ENCODE data around the gene PANK4. TPM values are rescaled to one million over a fixed set of nuclear protein-coding genes. Genes with fewer than 3 reads are reported as not detected.

Gene PANK4
- total and polyA plus RNA-seq, 10 of the 15 experiments (the other 5 are each of a cell fraction or from before 2014, with no cell fraction given), result 0.35 to 38.0 (median 18.6) TPM

DNA sequence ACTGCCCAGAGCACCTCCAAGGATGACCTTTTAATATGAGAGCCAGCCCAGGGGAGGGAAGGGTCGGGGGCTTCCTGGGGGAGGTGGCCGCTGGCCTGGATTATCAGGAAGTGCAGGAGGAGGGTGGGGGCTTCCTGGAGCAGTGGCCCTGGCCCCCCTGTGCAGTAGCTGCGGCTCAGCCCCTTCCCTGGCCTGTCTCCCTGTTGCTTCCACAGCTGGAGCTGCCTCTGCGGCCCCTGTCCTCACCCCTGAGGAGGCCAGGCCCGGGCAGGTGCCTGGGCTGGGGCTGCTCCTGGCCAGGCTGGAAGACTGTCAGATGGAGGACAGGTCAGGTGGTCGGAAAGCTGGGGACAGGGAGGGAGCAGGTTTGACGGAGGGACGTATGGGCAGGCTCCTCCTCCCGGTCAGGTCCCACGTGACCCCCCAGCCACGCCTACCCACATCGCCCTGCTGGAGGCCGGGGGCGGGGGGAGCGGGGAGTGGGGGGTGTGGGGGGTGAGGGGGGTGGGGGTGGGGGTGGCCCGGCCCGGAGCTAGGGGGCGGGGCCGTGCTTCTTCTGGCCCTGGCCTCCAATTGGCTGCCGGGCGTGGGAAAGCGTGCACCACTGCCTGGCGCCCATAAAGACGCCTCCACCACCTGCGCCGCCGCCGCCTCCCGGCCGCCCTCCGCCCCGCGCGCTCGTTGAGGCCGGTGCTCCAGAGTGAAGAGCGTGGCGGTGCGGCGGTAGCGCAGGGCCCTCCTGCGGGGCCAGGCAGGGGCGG is 19.5 kb upstream of the PANK4 start (continued):
- TF ChIP-seq, protein P1, sequence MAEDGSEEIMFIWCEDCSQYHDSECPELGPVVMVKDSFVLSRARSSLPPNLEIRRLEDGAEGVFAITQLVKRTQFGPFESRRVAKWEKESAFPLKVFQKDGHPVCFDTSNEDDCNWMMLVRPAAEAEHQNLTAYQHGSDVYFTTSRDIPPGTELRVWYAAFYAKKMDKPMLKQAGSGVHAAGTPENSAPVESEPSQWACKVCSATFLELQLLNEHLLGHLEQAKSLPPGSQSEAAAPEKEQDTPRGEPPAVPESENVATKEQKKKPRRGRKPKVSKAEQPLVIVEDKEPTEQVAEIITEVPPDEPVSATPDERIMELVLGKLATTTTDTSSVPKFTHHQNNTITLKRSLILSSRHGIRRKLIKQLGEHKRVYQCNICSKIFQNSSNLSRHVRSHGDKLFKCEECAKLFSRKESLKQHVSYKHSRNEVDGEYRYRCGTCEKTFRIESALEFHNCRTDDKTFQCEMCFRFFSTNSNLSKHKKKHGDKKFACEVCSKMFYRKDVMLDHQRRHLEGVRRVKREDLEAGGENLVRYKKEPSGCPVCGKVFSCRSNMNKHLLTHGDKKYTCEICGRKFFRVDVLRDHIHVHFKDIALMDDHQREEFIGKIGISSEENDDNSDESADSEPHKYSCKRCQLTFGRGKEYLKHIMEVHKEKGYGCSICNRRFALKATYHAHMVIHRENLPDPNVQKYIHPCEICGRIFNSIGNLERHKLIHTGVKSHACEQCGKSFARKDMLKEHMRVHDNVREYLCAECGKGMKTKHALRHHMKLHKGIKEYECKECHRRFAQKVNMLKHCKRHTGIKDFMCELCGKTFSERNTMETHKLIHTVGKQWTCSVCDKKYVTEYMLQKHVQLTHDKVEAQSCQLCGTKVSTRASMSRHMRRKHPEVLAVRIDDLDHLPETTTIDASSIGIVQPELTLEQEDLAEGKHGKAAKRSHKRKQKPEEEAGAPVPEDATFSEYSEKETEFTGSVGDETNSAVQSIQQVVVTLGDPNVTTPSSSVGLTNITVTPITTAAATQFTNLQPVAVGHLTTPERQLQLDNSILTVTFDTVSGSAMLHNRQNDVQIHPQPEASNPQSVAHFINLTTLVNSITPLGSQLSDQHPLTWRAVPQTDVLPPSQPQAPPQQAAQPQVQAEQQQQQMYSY (CRISPR knock-in tag; IDR thresholded peaks at IDR 0.05), result no peak
- no peak for TF ChIP-seq HDAC2 (IDR thresholded peaks at IDR 0.05)
- TF ChIP-seq SMAD5 (IDR thresholded peaks at IDR 0.05; ENCODE audit: low read depth), result peak; percentile 53; the same call in 1 of the 2 replicates
- peak; percentile 54; the same call in 1 of the 2 replicates for TF ChIP-seq TCF12 (IDR thresholded peaks at IDR 0.05; ENCODE audit: low read depth, low read length)
- TF ChIP-seq CEBPB (IDR thresholded peaks at IDR 0.05; ENCODE audit: borderline replicate concordance in 1 of 2, low read depth in 2 of 2, low read length in 2 of 2), result no peak
- no peak for TF ChIP-seq MTA3 (IDR thresholded peaks at IDR 0.05; ENCODE audit: borderline replicate concordance, low read length)
- TF ChIP-seq HDGF (IDR thresholded peaks at IDR 0.05), result peak; percentile 81; the same call in 1 of the 2 replicates
- TF ChIP-seq NFYB (IDR thresholded peaks at IDR 0.05; ENCODE audit: insufficient read depth, low read depth, low read length), result peak; percentile 78
- TF ChIP-seq CHD2 (IDR thresholded peaks at IDR 0.05; ENCODE audit: borderline replicate concordance, low read depth, low read length), result no peak
- peak; percentile 96 for TF ChIP-seq POLR2A (IDR thresholded peaks at IDR 0.05; ENCODE audit: low read depth, low read length)
- TF ChIP-seq POLR2AphosphoS2 (IDR thresholded peaks at IDR 0.05; ENCODE audit: low read depth, low read length), result peak; percentile 82; the same call in 1 of the 2 replicates
- TF ChIP-seq, protein P2, sequence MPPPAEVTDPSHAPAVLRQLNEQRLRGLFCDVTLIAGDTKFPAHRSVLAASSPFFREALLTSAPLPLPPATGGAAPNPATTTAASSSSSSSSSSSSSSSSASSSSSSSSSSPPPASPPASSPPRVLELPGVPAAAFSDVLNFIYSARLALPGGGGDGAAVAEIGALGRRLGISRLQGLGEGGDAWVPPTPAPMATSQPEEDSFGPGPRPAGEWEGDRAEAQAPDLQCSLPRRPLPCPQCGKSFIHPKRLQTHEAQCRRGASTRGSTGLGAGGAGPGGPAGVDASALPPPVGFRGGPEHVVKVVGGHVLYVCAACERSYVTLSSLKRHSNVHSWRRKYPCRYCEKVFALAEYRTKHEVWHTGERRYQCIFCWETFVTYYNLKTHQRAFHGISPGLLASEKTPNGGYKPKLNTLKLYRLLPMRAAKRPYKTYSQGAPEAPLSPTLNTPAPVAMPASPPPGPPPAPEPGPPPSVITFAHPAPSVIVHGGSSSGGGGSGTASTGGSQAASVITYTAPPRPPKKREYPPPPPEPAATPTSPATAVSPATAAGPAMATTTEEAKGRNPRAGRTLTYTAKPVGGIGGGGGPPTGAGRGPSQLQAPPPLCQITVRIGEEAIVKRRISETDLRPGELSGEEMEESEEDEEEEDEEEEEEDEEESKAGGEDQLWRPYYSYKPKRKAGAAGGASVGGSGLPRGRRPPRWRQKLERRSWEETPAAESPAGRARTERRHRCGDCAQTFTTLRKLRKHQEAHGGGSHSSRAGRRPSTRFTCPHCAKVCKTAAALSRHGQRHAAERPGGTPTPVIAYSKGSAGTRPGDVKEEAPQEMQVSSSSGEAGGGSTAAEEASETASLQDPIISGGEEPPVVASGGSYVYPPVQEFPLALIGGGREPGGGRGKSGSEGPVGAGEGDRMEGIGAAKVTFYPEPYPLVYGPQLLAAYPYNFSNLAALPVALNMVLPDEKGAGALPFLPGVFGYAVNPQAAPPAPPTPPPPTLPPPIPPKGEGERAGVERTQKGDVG (CRISPR knock-in tag; IDR thresholded peaks at IDR 0.05), result no peak
- no peak for TF ChIP-seq RFX5 (IDR thresholded peaks at IDR 0.05; ENCODE audit: low read depth, low read length)
- TF ChIP-seq, protein P3, sequence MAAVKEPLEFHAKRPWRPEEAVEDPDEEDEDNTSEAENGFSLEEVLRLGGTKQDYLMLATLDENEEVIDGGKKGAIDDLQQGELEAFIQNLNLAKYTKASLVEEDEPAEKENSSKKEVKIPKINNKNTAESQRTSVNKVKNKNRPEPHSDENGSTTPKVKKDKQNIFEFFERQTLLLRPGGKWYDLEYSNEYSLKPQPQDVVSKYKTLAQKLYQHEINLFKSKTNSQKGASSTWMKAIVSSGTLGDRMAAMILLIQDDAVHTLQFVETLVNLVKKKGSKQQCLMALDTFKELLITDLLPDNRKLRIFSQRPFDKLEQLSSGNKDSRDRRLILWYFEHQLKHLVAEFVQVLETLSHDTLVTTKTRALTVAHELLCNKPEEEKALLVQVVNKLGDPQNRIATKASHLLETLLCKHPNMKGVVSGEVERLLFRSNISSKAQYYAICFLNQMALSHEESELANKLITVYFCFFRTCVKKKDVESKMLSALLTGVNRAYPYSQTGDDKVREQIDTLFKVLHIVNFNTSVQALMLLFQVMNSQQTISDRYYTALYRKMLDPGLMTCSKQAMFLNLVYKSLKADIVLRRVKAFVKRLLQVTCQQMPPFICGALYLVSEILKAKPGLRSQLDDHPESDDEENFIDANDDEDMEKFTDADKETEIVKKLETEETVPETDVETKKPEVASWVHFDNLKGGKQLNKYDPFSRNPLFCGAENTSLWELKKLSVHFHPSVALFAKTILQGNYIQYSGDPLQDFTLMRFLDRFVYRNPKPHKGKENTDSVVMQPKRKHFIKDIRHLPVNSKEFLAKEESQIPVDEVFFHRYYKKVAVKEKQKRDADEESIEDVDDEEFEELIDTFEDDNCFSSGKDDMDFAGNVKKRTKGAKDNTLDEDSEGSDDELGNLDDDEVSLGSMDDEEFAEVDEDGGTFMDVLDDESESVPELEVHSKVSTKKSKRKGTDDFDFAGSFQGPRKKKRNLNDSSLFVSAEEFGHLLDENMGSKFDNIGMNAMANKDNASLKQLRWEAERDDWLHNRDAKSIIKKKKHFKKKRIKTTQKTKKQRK (IDR thresholded peaks at IDR 0.05; ENCODE audit: low read depth, low read length), result no peak
- TF ChIP-seq ZNF274 (IDR thresholded peaks at IDR 0.05; ENCODE audit: insufficient read depth, insufficient read length), result no peak
- peak; percentile 7; the same call in 1 of the 2 replicates for TF ChIP-seq HCFC1 (IDR thresholded peaks at IDR 0.05; ENCODE audit: low read length)
- TF ChIP-seq YY1 (IDR thresholded peaks at IDR 0.05; ENCODE audit: low read depth, low read length), result peak; percentile 49; the same call in 1 of the 2 replicates
- TF ChIP-seq POLR2AphosphoS5 (IDR thresholded peaks at IDR 0.05; ENCODE audit: low read length), result peak; percentile 92
- TF ChIP-seq, protein P4, sequence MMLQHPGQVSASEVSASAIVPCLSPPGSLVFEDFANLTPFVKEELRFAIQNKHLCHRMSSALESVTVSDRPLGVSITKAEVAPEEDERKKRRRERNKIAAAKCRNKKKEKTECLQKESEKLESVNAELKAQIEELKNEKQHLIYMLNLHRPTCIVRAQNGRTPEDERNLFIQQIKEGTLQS (IDR thresholded peaks at IDR 0.05; ENCODE audit: borderline replicate concordance, extremely low read depth, low read depth, low read length), result peak; percentile 52; the same call in 1 of the 2 replicates
- TF ChIP-seq NR2C1 (IDR thresholded peaks at IDR 0.05), result no peak

Data from GM12878 (cell line).